Fibroblast of peridontal ligament (primary cell): ENCODE results near the gene CCDC3.
"Not testable (repeated sequence)": the region's sequence is repeated elsewhere in the genome, so short reads cannot be mapped to it uniquely, and the experiment has no call there.

Experiments
- DNase-seq: peaks from one replicate; pipeline ENCODE4 v3.0.0-alpha.2; 2010; ENCODE audit errors: extremely low read depth

Gene CCDC3

GRCh38 chr10:12888470-12888869 is 113.0 kb downstream of the CCDC3 start:
- DNase-seq, result no peak

- no peak for DNase-seq
Measured at GRCh38 chr10:12887780-12888179, 113.7 kb downstream of the CCDC3 start.

GRCh38 chr10:12884851-12885250 is 116.7 kb downstream of the CCDC3 start:
- DNase-seq, result no peak

GRCh38 chr10:12880423-12880822 is 121.1 kb downstream of the CCDC3 start:
- DNase-seq, result no peak

GRCh38 chr10:12877150-12877549 is 124.4 kb downstream of the CCDC3 start:
- no peak for DNase-seq

GRCh38 chr10:12876266-12876665 is 125.2 kb downstream of the CCDC3 start:
- DNase-seq, result no peak

- DNase-seq, result no peak
Measured at GRCh38 chr10:12875100-12875499, 126.4 kb downstream of the CCDC3 start.

GRCh38 chr10:12874501-12874900 is 127.0 kb downstream of the CCDC3 start:
- no peak for DNase-seq

- DNase-seq, result no peak
Measured at GRCh38 chr10:12873172-12873571, 128.3 kb downstream of the CCDC3 start.

GRCh38 chr10:12872577-12872976 is 128.9 kb downstream of the CCDC3 start:
- no peak for DNase-seq

GRCh38 chr10:12869427-12869826 is 132.1 kb downstream of the CCDC3 start:
- DNase-seq, result no peak

GRCh38 chr10:12868229-12868628 is 133.3 kb downstream of the CCDC3 start:
- no peak for DNase-seq

GRCh38 chr10:12865515-12865914 is 136.0 kb downstream of the CCDC3 start:
- not testable (repeated sequence) for DNase-seq

GRCh38 chr10:12862459-12862858 is 139.1 kb downstream of the CCDC3 start:
- DNase-seq, result no peak

GRCh38 chr10:12854988-12855387 is 146.5 kb downstream of the CCDC3 start:
- no peak for DNase-seq

- no peak for DNase-seq
Measured at GRCh38 chr10:12852687-12853086, 148.8 kb downstream of the CCDC3 start.

GRCh38 chr10:12849319-12850181 is 152.0 kb downstream of the CCDC3 start:
- DNase-seq, result no peak

GRCh38 chr10:12848439-12849173 is 152.9 kb downstream of the CCDC3 start:
- no peak for DNase-seq

GRCh38 chr10:12847361-12847975 is 154.0 kb downstream of the CCDC3 start:
- DNase-seq, result no peak

- DNase-seq, result no peak
Measured at GRCh38 chr10:12846718-12847117, 154.8 kb downstream of the CCDC3 start.
